ENCODE results near the gene ASXL3. TPM values are rescaled to one million over a fixed set of nuclear protein-coding genes. Genes with fewer than 3 reads are reported as not detected.

ASXL3 gene
- total RNA-seq, 1 donor from 2014 or later, result under 0.01 TPM

GRCh38 chr18:33706391-33706790, 128.4 kb downstream of the ASXL3 start:
- DNase-seq (ENCODE audit: low read depth), result peak; percentile 58
- TF ChIP-seq CTCF (IDR thresholded peaks at IDR 0.05; ENCODE audit: insufficient read depth, low read length, severe bottlenecking), result no peak
- FAIRE-seq, result no peak
- no peaks in the 10 kb centered on the region for H3K27me3 ChIP-seq (ENCODE audit: control insufficient read depth, insufficient read depth, low read length)
- H3K36me3 ChIP-seq (ENCODE audit: control insufficient read depth, insufficient read depth, low read length), result no peaks in the 10 kb centered on the region
- H3K4me3 ChIP-seq (ENCODE audit: low read depth, low read length), result no peak overlapping the region

- no peaks in the 10 kb centered on the region for H3K36me3 ChIP-seq (ENCODE audit: control insufficient read depth, insufficient read depth, low read length)
- FAIRE-seq, result no peak
Measured at GRCh38 chr18:33708876-33709275, 130.9 kb downstream of the ASXL3 start.

GRCh38 chr18:33710269-33710668, 132.2 kb downstream of the ASXL3 start:
- no peak for DNase-seq (ENCODE audit: low read depth)
- FAIRE-seq, result no peak
- Histone ChIP-seq H3K4me3 (ENCODE audit: low read depth, low read length) (no peak overlapping the region), H3K27me3 (ENCODE audit: control insufficient read depth, insufficient read depth, low read length) (no peaks in the 10 kb centered on the region), H3K36me3 (ENCODE audit: control insufficient read depth, insufficient read depth, low read length) (no peaks in the 10 kb centered on the region)
- TF ChIP-seq CTCF (IDR thresholded peaks at IDR 0.05; ENCODE audit: insufficient read depth, low read length, severe bottlenecking), result no peak

More at GRCh38 chr18:33708876-33709275, 130.9 kb downstream of the ASXL3 start:
- H3K4me3 ChIP-seq (ENCODE audit: low read depth, low read length), result no peak overlapping the region
- TF ChIP-seq CTCF (IDR thresholded peaks at IDR 0.05; ENCODE audit: insufficient read depth, low read length, severe bottlenecking), result no peak
- no peaks in the 10 kb centered on the region for H3K27me3 ChIP-seq (ENCODE audit: control insufficient read depth, insufficient read depth, low read length)
- peak; percentile 51 for DNase-seq (ENCODE audit: low read depth)

- DNase-seq (ENCODE audit: low read depth) (no peak), FAIRE-seq (no peak)
- H3K4me3 ChIP-seq (ENCODE audit: low read depth, low read length), result no peak overlapping the region
- no peak for TF ChIP-seq CTCF (IDR thresholded peaks at IDR 0.05; ENCODE audit: insufficient read depth, low read length, severe bottlenecking)
- no peaks in the 10 kb centered on the region for H3K36me3 ChIP-seq (ENCODE audit: control insufficient read depth, insufficient read depth, low read length)
- H3K27me3 ChIP-seq (ENCODE audit: control insufficient read depth, insufficient read depth, low read length), result no peaks in the 10 kb centered on the region
Measured at GRCh38 chr18:33711514-33711913, 133.5 kb downstream of the ASXL3 start.

- no peak for FAIRE-seq
- no peak overlapping the region for H3K4me3 ChIP-seq (ENCODE audit: low read depth, low read length)
- DNase-seq (ENCODE audit: low read depth), result no peak
- TF ChIP-seq CTCF (IDR thresholded peaks at IDR 0.05; ENCODE audit: insufficient read depth, low read length, severe bottlenecking), result no peak
- no peaks in the 10 kb centered on the region for H3K27me3 ChIP-seq (ENCODE audit: control insufficient read depth, insufficient read depth, low read length)
- no peaks in the 10 kb centered on the region for H3K36me3 ChIP-seq (ENCODE audit: control insufficient read depth, insufficient read depth, low read length)
Measured at GRCh38 chr18:33712719-33713118, 134.7 kb downstream of the ASXL3 start.

- no peak for FAIRE-seq
- TF ChIP-seq CTCF (IDR thresholded peaks at IDR 0.05; ENCODE audit: insufficient read depth, low read length, severe bottlenecking), result no peak
- DNase-seq (ENCODE audit: low read depth), result peak; percentile 73
Measured at GRCh38 chr18:33716061-33716683, 138.2 kb downstream of the ASXL3 start.

More at GRCh38 chr18:33716061-33716683, 138.2 kb downstream of the ASXL3 start:
- no peaks in the 10 kb centered on the region for H3K27me3 ChIP-seq (ENCODE audit: control insufficient read depth, insufficient read depth, low read length)
- no peak overlapping the region for H3K4me3 ChIP-seq (ENCODE audit: low read depth, low read length)
- H3K36me3 ChIP-seq (ENCODE audit: control insufficient read depth, insufficient read depth, low read length), result no peaks in the 10 kb centered on the region

Data from bronchial epithelial cell (primary cell).